Smooth muscle cell of the brain vasculature (primary cell): ENCODE data around the gene NEK3.
"Not testable (repeated sequence)": the region's sequence is repeated elsewhere in the genome, so short reads cannot be mapped to it uniquely, and the experiment has no call there.

Source experiments
- DNase-seq: peaks from one replicate; pipeline ENCODE4 v3.0.0-alpha.2; 2012; ENCODE audit warnings: low read depth, low spot score

Gene NEK3

DNA sequence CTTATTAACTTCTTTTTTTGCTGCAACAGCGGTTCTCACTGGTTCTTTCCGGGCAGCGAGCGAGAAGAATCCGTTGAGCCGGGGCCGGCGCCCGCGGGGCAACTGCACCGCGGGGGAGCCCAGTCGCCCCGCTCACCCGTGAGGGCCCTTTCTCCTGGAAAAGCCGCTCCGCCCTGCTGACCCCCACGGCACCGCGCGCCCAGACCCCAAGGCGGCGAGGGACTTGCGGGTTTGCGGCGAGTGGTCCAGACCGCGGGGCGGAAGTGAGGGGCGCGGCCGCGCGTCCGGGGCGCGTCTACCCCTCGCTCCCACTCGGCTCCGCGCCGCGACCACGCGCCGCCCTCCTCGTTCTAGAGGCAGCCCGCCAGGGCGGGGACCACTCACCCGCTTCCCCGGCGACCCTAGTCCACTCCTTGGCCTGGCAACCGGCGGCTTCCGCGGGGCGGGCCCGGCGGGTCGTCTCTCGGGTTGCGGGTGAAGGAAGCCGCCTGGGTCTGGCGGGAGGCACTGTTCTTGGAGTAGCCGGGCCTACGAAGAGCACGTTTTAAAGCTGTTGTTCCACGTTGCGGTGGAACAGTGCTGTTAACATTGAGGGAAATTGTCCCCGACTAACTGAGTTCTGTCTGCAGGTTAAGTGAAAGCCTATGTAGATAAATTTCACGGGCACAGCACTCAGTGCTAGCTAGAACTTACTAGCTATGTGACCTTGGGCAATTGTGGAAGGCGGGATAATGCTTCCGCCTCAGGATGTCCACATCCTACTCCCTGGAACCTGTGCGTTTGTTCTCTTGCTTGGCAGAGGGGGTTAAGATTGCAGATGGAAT lies at the start of gene NEK3:
TSS of gene NEK3 (minus strand) at position 439 of the 824 bp plus-strand sequence. CDS start 3,406 bp downstream, outside the sequence.
- no peak for DNase-seq

GRCh38 chr13:52208384-52208783 lies 49.0 kb upstream of the NEK3 start:
- not testable (repeated sequence) for DNase-seq

DNA sequence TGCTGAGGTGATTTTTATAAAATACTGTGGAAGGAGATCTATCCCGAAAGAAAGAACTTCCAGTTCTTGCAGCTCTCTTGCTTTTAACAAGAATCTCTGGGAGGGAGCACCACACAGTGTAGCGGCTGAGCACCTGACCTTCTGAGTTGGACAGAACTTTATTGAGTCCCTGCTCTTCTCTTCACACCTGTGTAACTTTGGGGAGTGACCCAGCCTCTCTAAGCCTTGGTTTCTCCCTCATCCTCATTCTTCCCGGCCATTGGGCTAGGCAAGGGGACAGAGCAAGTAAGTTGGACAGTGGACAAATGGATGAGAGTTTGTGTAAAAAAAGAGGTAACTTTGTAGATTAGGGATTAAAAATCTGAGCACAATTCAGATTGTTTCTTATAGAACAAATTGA lies 48.5 kb upstream of the NEK3 start:
- not testable (repeated sequence) for DNase-seq

- DNase-seq, result not testable (repeated sequence)
Measured at GRCh38 chr13:52207337-52207736, 47.9 kb upstream of the NEK3 start.

GRCh38 chr13:52204546-52204945 lies 45.1 kb upstream of the NEK3 start:
- not testable (repeated sequence) for DNase-seq

DNA sequence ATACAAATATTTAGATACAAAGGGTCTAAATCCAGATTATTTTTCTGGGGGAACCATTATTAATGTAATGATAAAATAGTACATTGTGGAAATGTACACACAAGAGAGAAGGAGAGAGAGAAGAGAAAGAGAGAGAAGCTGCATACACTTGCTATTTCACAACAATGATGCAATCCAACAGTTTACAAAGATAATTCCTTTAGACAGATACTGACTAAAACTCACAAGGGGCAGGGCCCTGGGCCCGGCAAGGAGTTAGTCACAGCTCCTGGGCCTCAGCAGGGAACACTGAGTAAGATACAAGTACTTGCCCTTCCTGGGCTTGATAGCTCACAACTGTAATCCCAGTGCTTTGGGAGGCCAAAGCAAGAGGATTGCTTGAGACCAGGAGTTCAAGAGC lies 44.5 kb upstream of the NEK3 start:
- not testable (repeated sequence) for DNase-seq

- DNase-seq, result not testable (repeated sequence)
Measured at GRCh38 chr13:52202506-52202905, 43.1 kb upstream of the NEK3 start.

- DNase-seq, result not testable (repeated sequence)
Measured at GRCh38 chr13:52201439-52202193, 42.2 kb upstream of the NEK3 start.

DNA sequence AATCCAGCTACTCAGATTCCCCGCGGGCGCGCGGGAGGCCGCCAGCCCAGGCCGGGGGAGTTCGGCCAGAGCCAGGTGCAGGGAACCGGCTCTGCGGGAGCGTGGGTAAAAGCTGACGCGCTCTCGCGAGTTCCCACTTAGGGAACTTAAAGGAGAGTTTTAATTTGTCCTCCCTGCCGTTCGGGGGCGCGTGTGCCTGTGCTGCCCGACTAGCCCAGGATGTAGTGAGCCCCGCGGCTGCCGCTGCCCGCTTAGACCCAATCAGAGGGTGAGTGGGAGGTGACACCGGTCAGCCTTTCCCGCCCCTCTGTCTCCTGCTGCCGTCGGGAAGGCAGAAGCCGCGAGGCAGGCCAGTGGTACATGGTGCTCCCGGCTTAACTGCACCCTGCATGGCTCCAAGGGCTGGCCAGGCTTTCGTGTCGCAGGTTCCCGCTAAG lies 36.0 kb upstream of the NEK3 start:
- DNase-seq, result peak; percentile 53

DNA sequence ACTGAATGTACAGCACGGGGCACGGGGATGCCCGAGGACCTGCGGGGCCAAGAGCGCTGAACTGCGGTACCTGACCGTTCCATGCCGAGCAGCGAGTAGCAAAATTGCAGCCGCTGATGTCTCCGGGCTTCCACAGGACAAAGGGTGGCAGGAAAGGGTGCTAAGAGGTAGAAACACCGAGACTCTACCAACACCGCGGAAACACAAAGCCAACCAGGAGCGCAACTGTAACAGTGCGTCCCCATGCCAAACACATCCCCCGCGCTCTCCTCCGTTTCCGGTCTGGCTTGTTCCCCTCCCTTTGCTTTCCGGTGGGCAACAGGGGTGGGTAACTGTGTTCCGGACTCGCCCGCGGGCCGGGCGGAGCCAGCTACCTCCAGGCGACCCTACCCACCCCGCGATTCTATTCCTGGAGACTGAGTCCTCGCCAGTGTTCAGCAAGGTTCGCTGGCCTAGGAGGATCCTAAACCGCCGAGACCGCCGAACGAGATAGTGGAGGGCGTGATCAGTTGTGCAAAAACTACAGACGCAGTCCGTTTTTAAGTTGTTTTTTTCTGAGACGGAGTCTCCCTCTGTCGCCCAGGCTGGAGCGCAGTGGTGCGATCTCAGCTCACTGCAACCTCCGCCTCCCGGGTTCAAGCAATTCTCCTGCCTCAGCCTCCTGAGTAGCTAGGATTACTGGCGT lies 34.9 kb upstream of the NEK3 start:
- DNase-seq, result peak; percentile 54

DNA sequence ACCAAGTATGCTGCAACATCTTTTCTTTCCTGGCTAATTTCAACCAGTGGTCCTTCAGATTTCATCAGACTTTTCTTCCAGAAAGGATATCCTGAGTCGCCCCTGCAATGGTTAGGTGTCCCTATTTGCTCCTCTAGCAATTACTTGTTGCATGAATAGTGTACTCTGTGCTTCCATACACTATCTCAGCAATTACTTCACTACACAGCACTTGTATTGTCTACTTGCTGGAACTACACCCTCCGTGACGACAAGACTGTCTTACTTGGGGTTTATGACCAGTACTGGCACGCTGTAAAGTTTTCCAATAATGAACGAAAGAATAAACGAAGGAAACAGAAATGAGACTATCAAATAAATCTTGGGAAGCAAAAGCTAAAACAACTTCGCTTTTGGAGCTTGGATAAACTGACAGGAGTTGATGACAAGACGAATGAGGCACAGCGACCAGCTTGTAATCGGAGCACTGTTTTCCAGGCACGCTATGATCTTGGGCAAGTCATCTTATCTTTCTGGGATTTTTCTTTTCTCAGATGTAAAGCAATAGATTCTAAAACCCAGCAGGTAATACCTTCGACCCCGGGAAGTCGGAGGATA lies 34.3 kb upstream of the NEK3 start:
- not testable (repeated sequence) for DNase-seq

- not testable (repeated sequence) for DNase-seq
Measured at GRCh38 chr13:52187424-52188187, 28.2 kb upstream of the NEK3 start.

- no peak for DNase-seq
Measured at GRCh38 chr13:52187029-52187423, 27.6 kb upstream of the NEK3 start.

- not testable (repeated sequence) for DNase-seq
Measured at GRCh38 chr13:52181316-52181954, 22.0 kb upstream of the NEK3 start.

DNA sequence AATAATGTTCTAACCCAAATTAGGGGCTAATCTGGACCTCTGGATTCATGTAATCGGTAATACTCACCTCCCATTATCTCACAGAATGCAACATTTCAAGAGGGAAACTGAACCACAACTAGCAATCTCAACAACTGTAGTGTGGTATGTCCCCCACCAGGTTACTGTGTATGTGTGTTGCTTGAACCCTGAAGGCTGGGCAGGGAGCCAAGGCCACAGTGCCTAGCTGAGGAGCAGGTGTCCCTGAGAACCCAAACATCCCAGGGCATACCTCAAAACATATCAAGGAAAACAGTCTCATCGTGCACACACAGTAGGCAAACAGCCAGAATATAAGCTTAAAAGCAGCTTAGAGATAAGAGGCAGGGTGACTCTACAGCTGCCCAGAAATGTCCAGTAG lies 20.5 kb upstream of the NEK3 start:
- DNase-seq, result no peak

- no peak for DNase-seq
Measured at GRCh38 chr13:52177276-52177675, 17.9 kb upstream of the NEK3 start.

DNA sequence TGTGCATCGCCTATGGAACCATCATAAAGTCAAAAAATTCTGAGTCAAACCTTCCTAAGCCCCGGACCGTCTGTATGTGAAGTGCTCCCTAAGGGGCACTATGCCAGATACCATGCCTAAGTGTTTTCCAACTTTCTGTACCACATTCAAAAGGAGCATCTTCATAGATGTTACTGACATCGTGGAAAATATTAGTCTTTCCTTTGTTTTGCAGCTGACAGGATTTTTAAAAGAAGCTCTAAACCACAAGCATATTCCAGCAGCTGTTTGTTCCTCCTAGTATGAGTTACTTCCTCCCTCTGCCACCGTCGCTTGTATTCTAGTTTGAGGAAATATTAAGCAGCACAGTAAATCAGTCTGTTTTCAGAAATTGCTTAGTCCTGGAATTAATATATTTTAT lies 14.6 kb upstream of the NEK3 start:
- not testable (repeated sequence) for DNase-seq

DNA sequence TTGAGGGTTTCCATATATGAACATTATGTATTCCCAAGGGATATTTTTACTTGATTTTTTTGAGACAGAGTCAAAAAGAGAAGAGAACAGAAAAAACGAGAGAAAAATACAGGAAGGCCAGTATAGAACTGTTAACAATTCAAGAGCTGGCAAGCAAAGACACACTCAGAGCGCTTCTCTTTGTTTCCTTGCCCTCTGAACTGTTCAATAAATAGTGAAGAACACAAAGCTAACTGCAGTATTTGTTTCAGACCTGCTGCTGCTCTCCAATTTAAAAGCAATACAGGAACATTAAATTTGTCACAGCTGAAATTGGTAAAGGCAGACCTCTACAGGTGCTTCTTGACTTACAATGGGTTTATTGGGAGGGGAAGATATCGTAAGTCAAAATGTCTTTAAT lies 14.0 kb upstream of the NEK3 start:
- DNase-seq, result no peak

GRCh38 chr13:52171686-52172085 lies 12.3 kb upstream of the NEK3 start:
- DNase-seq, result not testable (repeated sequence)

- DNase-seq, result not testable (repeated sequence)
Measured at GRCh38 chr13:52170828-52171391, 11.5 kb upstream of the NEK3 start.
